HEK293 (cell line): ENCODE results near the gene CACNB4.

ENCODE experiments used
- CTCF ChIA-PET: fragments of 350-600 bp; formaldehyde crosslinking; extraction: SDS; loops from one replicate; lab custom pipeline; 2021; ENCODE audit warnings: antibody characterized with exemption; lab: Yijun Ruan, JAX
- POLR2A ChIA-PET: fragments of 300-600 bp; formaldehyde crosslinking; extraction: SDS; loops from one replicate; lab custom pipeline; 2020; ENCODE audit warnings: antibody characterized with exemption, inconsistent platforms; lab: Yijun Ruan, JAX
- H3K27ac ChIP-seq: fragments of 200-500 bp; sonication (Bioruptor generic); 2 replicates; pipeline ENCODE4 v1.5.1; 2014; ENCODE audit warnings: low read depth, low read length, control low read depth, inconsistent platforms; ENCODE audit errors: extremely low read depth
- H3K36me3 ChIP-seq, 2 experiments: fragments of 200-500 bp in 1 of 2; sonication (Bioruptor generic) in 1 of 2; 1 replicate in 1 of 2; 2 replicates in 1 of 2; pipeline ENCODE4 v1.5.1; 2014 to 2017; ENCODE audit warnings: inconsistent platforms in 2 of 2, low read length in 2 of 2; ENCODE audit not compliant: control insufficient read depth in 2 of 2, insufficient read depth in 1 of 2
- H3K4me1 ChIP-seq: fragments of 200-500 bp; sonication (Bioruptor generic); 2 replicates; pipeline ENCODE4 v1.5.1; 2014; ENCODE audit warnings: mild to moderate bottlenecking, low read length, inconsistent platforms; ENCODE audit not compliant: control insufficient read depth, insufficient read depth
- H3K4me3 ChIP-seq: 2 replicates; pipeline ENCODE4 v1.5.1; 2011; ENCODE audit warnings: low read depth, mild to moderate bottlenecking, control low read depth, low read length, moderate library complexity
- H3K9me3 ChIP-seq: fragments of 200-500 bp; sonication (Bioruptor generic); 2 replicates; pipeline ENCODE4 v1.5.1; 2014; ENCODE audit warnings: low read depth, low read length, inconsistent platforms; ENCODE audit not compliant: control insufficient read depth, insufficient read depth
- ATF2 ChIP-seq: fragments of 450-650 bp; formaldehyde crosslinking; IDR thresholded peaks from 2 replicates; pipeline ENCODE4 v1.5.1; 2016; ENCODE audit warnings: missing biosample characterization, missing genetic modification characterization, low read depth
- GLI4 ChIP-seq: fragments of 450-650 bp; formaldehyde crosslinking; IDR thresholded peaks from 2 replicates; pipeline ENCODE4 v1.5.1; 2016; ENCODE audit warnings: missing biosample characterization, missing genetic modification characterization
- HIC1 ChIP-seq: fragments of 450-650 bp; formaldehyde crosslinking; IDR thresholded peaks from 2 replicates; pipeline ENCODE4 v1.5.1; 2016; ENCODE audit warnings: missing biosample characterization, missing genetic modification characterization
- KLF1 ChIP-seq: fragments of 450-650 bp; formaldehyde crosslinking; IDR thresholded peaks from 2 replicates; pipeline ENCODE4 v1.5.1; 2016; ENCODE audit warnings: missing biosample characterization, missing genetic modification characterization
- PRDM10 ChIP-seq: fragments of 450-650 bp; formaldehyde crosslinking; IDR thresholded peaks from 2 replicates; pipeline ENCODE4 v1.5.1; 2016; ENCODE audit warnings: missing biosample characterization, missing genetic modification characterization
- ZBTB26 ChIP-seq: fragments of 450-650 bp; formaldehyde crosslinking; optimal IDR thresholded peaks from 2 replicates; pipeline ENCODE3; 2016; ENCODE audit warnings: missing biosample characterization, mild to moderate bottlenecking, missing genetic modification characterization
- ZEB2 ChIP-seq: fragments of 450-650 bp; formaldehyde crosslinking; IDR thresholded peaks from 2 replicates; pipeline ENCODE4 v1.5.1; 2016; ENCODE audit warnings: missing biosample characterization, missing genetic modification characterization
- ZNF138 ChIP-seq: fragments of 450-650 bp; formaldehyde crosslinking; IDR thresholded peaks from 2 replicates; pipeline ENCODE4 v1.5.1; 2016; ENCODE audit warnings: missing biosample characterization, missing genetic modification characterization, borderline replicate concordance
- ZNF175 ChIP-seq: fragments of 450-650 bp; formaldehyde crosslinking; IDR thresholded peaks from 2 replicates; pipeline ENCODE4 v1.5.1; 2016; ENCODE audit warnings: missing biosample characterization, missing genetic modification characterization
- ZNF292 ChIP-seq: fragments of 450-650 bp; formaldehyde crosslinking; IDR thresholded peaks from 2 replicates; pipeline ENCODE4 v1.5.1; 2016; ENCODE audit warnings: low read depth, missing biosample characterization, missing genetic modification characterization, borderline replicate concordance
- ZNF354C ChIP-seq: fragments of 450-650 bp; formaldehyde crosslinking; IDR thresholded peaks from 2 replicates; pipeline ENCODE4 v1.5.1; 2016; ENCODE audit warnings: missing biosample characterization, missing genetic modification characterization, low read depth, borderline replicate concordance
- ZNF426 ChIP-seq: fragments of 450-650 bp; formaldehyde crosslinking; IDR thresholded peaks from 2 replicates; pipeline ENCODE4 v1.5.1; 2017; ENCODE audit warnings: missing biosample characterization, missing genetic modification characterization, mild to moderate bottlenecking, inconsistent platforms, moderate library complexity
- ZNF645 ChIP-seq: fragments of 450-650 bp; formaldehyde crosslinking; IDR thresholded peaks from 2 replicates; pipeline ENCODE4; 2016; ENCODE audit warnings: missing biosample characterization, missing genetic modification characterization
- ZNF843 ChIP-seq: fragments of 450-650 bp; formaldehyde crosslinking; IDR thresholded peaks from 2 replicates; pipeline ENCODE4 v1.5.1; 2016; ENCODE audit warnings: missing biosample characterization, missing genetic modification characterization
- ZSCAN18 ChIP-seq: fragments of 450-650 bp; formaldehyde crosslinking; IDR thresholded peaks from 2 replicates; pipeline ENCODE4 v1.5.1; 2016; ENCODE audit warnings: missing biosample characterization, missing genetic modification characterization
- ZSCAN5A ChIP-seq: fragments of 450-650 bp; formaldehyde crosslinking; IDR thresholded peaks from 2 replicates; pipeline ENCODE4 v1.5.1; 2016; ENCODE audit warnings: missing biosample characterization, missing genetic modification characterization

The CACNB4 gene

GRCh38 chr2:151937966-151938365 lies 160.9 kb downstream of the CACNB4 start (continued):
- TF ChIP-seq ZEB2 (tag by site-specific recombination) (no peak), ZNF354C (tag by site-specific recombination) (no peak)

GRCh38 chr2:151936626-151937025 lies 162.2 kb downstream of the CACNB4 start:
- Histone ChIP-seq H3K4me3 (no peak overlapping the region), H3K27ac (no peak overlapping the region), H3K4me1 (no peaks in the 10 kb centered on the region), H3K36me3 (no peaks in the 10 kb centered on the region), H3K9me3 (no peaks in the 10 kb centered on the region)
- CTCF ChIA-PET: no interaction called here
- TF ChIP-seq ZNF645 (tag by site-specific recombination): no peak
- no peak for TF ChIP-seq GLI4
- POLR2A ChIA-PET: no interaction called here

GRCh38 chr2:151933266-151933804 lies 165.5 kb downstream of the CACNB4 start:
- Histone ChIP-seq H3K9me3 (no peaks in the 10 kb centered on the region), H3K4me1 (no peaks in the 10 kb centered on the region), H3K4me3 (no peak overlapping the region), H3K27ac (no peak overlapping the region), H3K36me3 (no peaks in the 10 kb centered on the region)
- TF ChIP-seq ZNF138 (tag by site-specific recombination): no peak
- TF ChIP-seq ZNF426 (tag by site-specific recombination): no peak
- no peak for TF ChIP-seq KLF1 (tag by site-specific recombination)
- no peak for TF ChIP-seq ZNF175 (tag by site-specific recombination)
- no peak for TF ChIP-seq ATF2 (tag by site-specific recombination)
- TF ChIP-seq ZSCAN5A: no peak
- TF ChIP-seq ZNF292 (tag by site-specific recombination): no peak
- no peak for TF ChIP-seq ZSCAN18 (tag by site-specific recombination)
- TF ChIP-seq ZNF843 (tag by site-specific recombination): no peak
- no peak for TF ChIP-seq ZBTB26 (tag by site-specific recombination)
- no peak for TF ChIP-seq PRDM10 (tag by site-specific recombination)
- no peak for TF ChIP-seq HIC1
- ChIA-PET POLR2A (interaction anchor here (0.7 kb wide), 1 partner anchor 93 kb away, joined by 6 read pairs; no protein-coding TSS in a partner anchor), CTCF (interaction anchor here (1.1 kb wide), 1 partner anchor 204 kb away, joined by 3 read pairs; no protein-coding TSS in a partner anchor)
